NCI-H748 (cell line): ENCODE results near the gene AKNA.

Experiments
- DNase-seq: peaks from one replicate; lab custom pipeline; 2025; ENCODE audit not compliant: unreplicated experiment; lab: John Stamatoyannopoulos, UW

Gene AKNA

GRCh38 chr9:114363424-114363823, 24.4 kb downstream of the AKNA start:
- DNase-seq = no peak

- DNase-seq = no peak
Measured at GRCh38 chr9:114362394-114362793, 25.4 kb downstream of the AKNA start.

- DNase-seq = no peak
Measured at GRCh38 chr9:114361542-114361941, 26.2 kb downstream of the AKNA start.

GRCh38 chr9:114359801-114360200, 28.0 kb downstream of the AKNA start:
- no peak for DNase-seq

- no peak for DNase-seq
Measured at GRCh38 chr9:114357911-114358328, 29.9 kb downstream of the AKNA start.

- DNase-seq = no peak
Measured at GRCh38 chr9:114357360-114357759, 30.4 kb downstream of the AKNA start.

- no peak for DNase-seq
Measured at GRCh38 chr9:114356792-114357191, 31.0 kb downstream of the AKNA start.

GRCh38 chr9:114355821-114356220, 32.0 kb downstream of the AKNA start:
- DNase-seq = no peak

- DNase-seq = no peak
Measured at GRCh38 chr9:114351932-114352331, 35.9 kb downstream of the AKNA start.

GRCh38 chr9:114350636-114351401, 37.0 kb downstream of the AKNA start:
- no peak for DNase-seq

GRCh38 chr9:114349713-114350480, 37.9 kb downstream of the AKNA start:
- DNase-seq = no peak

- no peak for DNase-seq
Measured at GRCh38 chr9:114348906-114349482, 38.8 kb downstream of the AKNA start.

- no peak for DNase-seq
Measured at GRCh38 chr9:114348261-114348905, 39.4 kb downstream of the AKNA start.

GRCh38 chr9:114347675-114348074, 40.1 kb downstream of the AKNA start:
- DNase-seq = no peak

GRCh38 chr9:114346146-114346545, 41.6 kb downstream of the AKNA start:
- DNase-seq = no peak

GRCh38 chr9:114345493-114346065, 42.2 kb downstream of the AKNA start:
- DNase-seq = no peak

- no peak for DNase-seq
Measured at GRCh38 chr9:114344692-114345091, 43.1 kb downstream of the AKNA start.

GRCh38 chr9:114344188-114344566, 43.6 kb downstream of the AKNA start:
- DNase-seq = no peak

GRCh38 chr9:114343471-114344187, 44.2 kb downstream of the AKNA start:
- no peak for DNase-seq

- no peak for DNase-seq
Measured at GRCh38 chr9:114342755-114343440, 44.9 kb downstream of the AKNA start.
